ENCODE measurements around the gene BDP1. TPM values are rescaled to one million over a fixed set of nuclear protein-coding genes. Genes with fewer than 3 reads are reported as not detected.
A peak's percentile ranks its signal among the peaks of the same experiment; 100 is the strongest.

Gene BDP1
- total and polyA plus RNA-seq, 2 of the 4 experiments (the other 2 are of a cell fraction): 5.8 to 14.0 TPM

GRCh38 chr5:71471193-71471592, 15.7 kb downstream of the BDP1 start:
- H3K4me3 ChIP-seq (ENCODE audit: insufficient read depth, low read depth, low read length): no peak overlapping the region
- dilution Hi-C loops (cut with HindIII; ENCODE audit: low sequenced_read_pairs, unreplicated experiment) (no loop called here), in situ Hi-C loops (cut with MboI; ENCODE audit: low sequenced_read_pairs) (loop anchor here (10.0 kb wide), 1 partner anchor 284 kb away; no protein-coding TSS in a partner anchor), intact Hi-C loops (cut with micrococcal nuclease) (no loop called here)
- TF ChIP-seq POLR2A (IDR thresholded peaks at IDR 0.05; ENCODE audit: low read depth, low read length): no peak
- TF ChIP-seq RCOR1 (IDR thresholded peaks at IDR 0.05; ENCODE audit: insufficient replicate concordance, low read length): no peak
- no peak for TF ChIP-seq USF2 (IDR thresholded peaks at IDR 0.05; ENCODE audit: low read depth, low read length)
- no peak for TF ChIP-seq MAFK (IDR thresholded peaks at IDR 0.05; ENCODE audit: low read depth, low read length)
- TF ChIP-seq RAD21 (IDR thresholded peaks at IDR 0.05; ENCODE audit: low read length): no peak
- TF ChIP-seq ELK1 (IDR thresholded peaks at IDR 0.05; ENCODE audit: borderline replicate concordance, low read depth, low read length): no peak
- TF ChIP-seq MXI1 (IDR thresholded peaks at IDR 0.05; ENCODE audit: borderline replicate concordance, low read depth, low read length): no peak
- TF ChIP-seq CHD1 (IDR thresholded peaks at IDR 0.05; ENCODE audit: low read depth, low read length): no peak
- TF ChIP-seq CTCF (conservative IDR thresholded peaks at IDR 0.05; ENCODE audit: low read depth, low read length): no peak
- no peak for TF ChIP-seq CEBPB (IDR thresholded peaks at IDR 0.05; ENCODE audit: low read depth, low read length)
- TF ChIP-seq MAZ (IDR thresholded peaks at IDR 0.05; ENCODE audit: borderline replicate concordance, low read depth, low read length): no peak
- TF ChIP-seq FOS (IDR thresholded peaks at IDR 0.05; ENCODE audit: low read depth, low read length): no peak
- no peak for TF ChIP-seq NFE2L2 (IDR thresholded peaks at IDR 0.05; ENCODE audit: low read depth, low read length)
- no peak for TF ChIP-seq BHLHE40 (IDR thresholded peaks at IDR 0.05; ENCODE audit: low read depth, low read length)
- TF ChIP-seq RFX5 (IDR thresholded peaks at IDR 0.05; ENCODE audit: low read depth, low read length): no peak
- no peak for TF ChIP-seq SMC3 (IDR thresholded peaks at IDR 0.05; ENCODE audit: low read depth, low read length)
- CTCF ChIA-PET: interaction anchor here (1.9 kb wide), 1 partner anchor 16 kb away, joined by 4 read pairs; the partner anchor contains the start of gene BDP1
- H4K8ac ChIP-seq (ENCODE audit: low read depth in 2 of 2, low read length in 2 of 2): no peak overlapping the region
- WGBS, 2 experiments (ENCODE audit: extremely low coverage in 2 of 2, insufficient read length in 1 of 2): no CpG with 5 or more reads among the region's 9 CpGs
- H3K4ac ChIP-seq (ENCODE audit: low read depth, low read length): no peak overlapping the region
- no peak overlapping the region for H3K56ac ChIP-seq (ENCODE audit: extremely low read depth, insufficient read depth, low read length)
- no peaks in the 10 kb centered on the region for H3K27me3 ChIP-seq (ENCODE audit: control insufficient read depth, insufficient read depth, low read length)
- DNase-seq: peak; percentile 59
- H3K4me2 ChIP-seq (ENCODE audit: low read depth, low read length): no peak overlapping the region
- no peak overlapping the region for H2AFZ ChIP-seq (replicated peaks; ENCODE audit: low read length, poor library complexity)
- no peak overlapping the region for H3K18ac ChIP-seq (ENCODE audit: low read depth, low read length)
- no peak overlapping the region for H2AK5ac ChIP-seq (ENCODE audit: low read depth, low read length)
- no peaks in the 10 kb centered on the region for H3K9me3 ChIP-seq (ENCODE audit: control insufficient read depth, insufficient read depth, low read length)
- H3K9me1 ChIP-seq (ENCODE audit: insufficient read depth, low read length): no peaks in the 10 kb centered on the region
- H3K27ac ChIP-seq (ENCODE audit: insufficient read depth, low read length): no peak overlapping the region
- H4K91ac ChIP-seq (ENCODE audit: insufficient read depth, low read depth, low read length): no peak overlapping the region
- ATAC-seq (ENCODE audit: low read depth): no peak
- peaks cover 3% of the 10 kb centered on the region; the same call in 1 of the 2 replicates for H3K4me1 ChIP-seq (ENCODE audit: control insufficient read depth, insufficient read depth, low read length)
- peaks cover 13% of the 10 kb centered on the region for H3K36me3 ChIP-seq (ENCODE audit: control insufficient read depth, insufficient read depth, low read length)
- H3K23ac ChIP-seq (ENCODE audit: low read depth, low read length): no peak overlapping the region
- POLR2A ChIA-PET (ENCODE audit: unreplicated experiment): no interaction called here
- H4K20me1 ChIP-seq (ENCODE audit: insufficient read depth, low read length): peaks cover 4% of the 10 kb centered on the region; the same call in 1 of the 2 replicates
- no peak overlapping the region for H4K5ac ChIP-seq (ENCODE audit: low read depth, low read length)
- no peak overlapping the region for H3K9ac ChIP-seq (ENCODE audit: low read depth, low read length)
- BruUV-seq (replicated peaks): no TSS peak
- H3K79me1 ChIP-seq (ENCODE audit: low read depth in 1 of 2, low read length in 2 of 2): peaks cover 0 to 17% of the 10 kb centered on the region in 2 experiments; a peak in 3 of 4 replicates
- H2BK20ac ChIP-seq (ENCODE audit: low read depth, low read length): no peak overlapping the region
- no peak overlapping the region for H2BK15ac ChIP-seq (ENCODE audit: low read depth, low read length)
- H3K14ac ChIP-seq (replicated peaks; ENCODE audit: low read depth, low read length): no peak overlapping the region
- H2AK9ac ChIP-seq (replicated peaks; ENCODE audit: low read depth, low read length, poor library complexity): no peak overlapping the region
- no peak overlapping the region for H2BK120ac ChIP-seq (ENCODE audit: low read depth, low read length)
- H2BK5ac ChIP-seq (ENCODE audit: low read depth, low read length, poor library complexity, severe bottlenecking): no peak overlapping the region

Measured in IMR-90 (cell line).